Right ventricle myocardium inferior (tissue), 1 donor: Measurements from ENCODE around the gene AKAP13. TPM values are rescaled to one million over a fixed set of nuclear protein-coding genes. Genes with fewer than 3 reads are reported as not detected.
"Not testable (repeated sequence)": the region's sequence is repeated elsewhere in the genome, so short reads cannot be mapped to it uniquely, and the experiment has no call there.

Experiments
- ATAC-seq: fragments of 200-7000 bp; cut with Tn5 transposase; one replicate; pipeline ENCODE4 v1.9.1; 2020; ENCODE audit warnings: mild to moderate bottlenecking, moderate library complexity
- DNase-seq: peaks from one replicate; pipeline ENCODE4 v3.0.0; 2021; ENCODE audit errors: missing footprints
- intact Hi-C: fragments of 100-400 bp; cut with DNase I; formaldehyde crosslinking; loops from one replicate; pipeline ENCODE4 v1.11.0; 2022
- total RNA-seq: library from RNA; stranded (reverse); fragmentation: NEBNext Ultra II Directional; extraction: Animal tissue kit (Norgen Biotek cat#: 25700); gene quantifications from one replicate; pipeline ENCODE4 v1.2.1, GENCODE V29; 2021
- donor health status: DM: no; HTN: yes; CAD: no; lungs with severe emphysema.

Gene AKAP13
- total RNA-seq, 1 donor from 2014 or later, result 292 TPM

DNA sequence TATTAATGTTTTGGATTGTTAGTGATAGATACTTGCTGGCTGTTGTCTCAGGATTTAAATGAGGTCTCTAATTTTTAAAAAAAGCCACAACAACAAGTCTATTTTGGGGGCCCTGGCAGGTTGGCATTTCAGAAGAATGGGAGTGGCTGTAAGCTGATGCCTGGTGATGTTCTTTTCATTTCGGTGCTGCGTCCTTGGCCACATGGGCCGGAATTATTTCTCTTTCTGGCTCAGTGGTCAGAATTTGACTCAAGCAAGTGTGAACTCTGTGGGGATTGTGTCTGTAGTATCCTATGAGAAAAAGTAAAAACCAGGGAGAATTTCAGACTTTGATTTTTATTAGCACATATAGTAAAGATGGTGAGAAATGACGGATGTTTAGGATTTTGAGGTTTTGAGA, 203.0 kb downstream of the AKAP13 start:
- peak; percentile 14 for ATAC-seq
- intact Hi-C loops, result loop anchor here (2.0 to 5.0 kb wide), 6 partner anchors 34 to 253 kb away; no protein-coding TSS in a partner anchor
- no peak for DNase-seq

DNA sequence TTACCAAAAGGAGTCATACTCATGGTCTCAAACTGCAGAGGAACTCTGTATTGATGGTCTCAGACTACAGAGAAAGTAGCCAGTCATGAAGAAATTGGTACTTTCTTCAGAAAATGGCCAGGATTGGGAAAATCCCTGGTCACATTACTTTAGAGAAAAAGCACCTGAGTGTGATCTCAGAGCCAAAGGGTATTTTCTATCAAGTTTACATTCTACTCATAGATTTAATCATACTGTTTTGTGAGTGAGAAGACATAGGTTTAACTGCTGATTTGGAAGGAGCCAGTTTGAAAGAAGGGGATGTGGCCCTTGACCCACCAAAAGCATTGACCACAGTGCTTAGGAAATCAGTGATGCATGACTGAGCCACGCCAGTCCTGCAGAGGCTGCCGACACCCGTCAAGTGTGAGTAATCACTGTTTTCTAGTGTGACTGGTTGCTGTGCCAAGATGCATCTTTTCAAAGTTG, 203.6 kb downstream of the AKAP13 start:
- intact Hi-C loops, result loop anchor here (2.0 to 5.0 kb wide), 6 partner anchors 33 to 253 kb away; no protein-coding TSS in a partner anchor
- DNase-seq (peak; percentile 73), ATAC-seq (no peak)

- intact Hi-C loops, result loop anchor here (5.0 kb wide), 5 partner anchors 32 to 122 kb away; no protein-coding TSS in a partner anchor
- no peak for ATAC-seq
- no peak for DNase-seq
These were observed 204.5 kb downstream of the AKAP13 start for GRCh38 chr15:85584872-85585271.

GRCh38 chr15:85586196-85586595, 205.8 kb downstream of the AKAP13 start:
- intact Hi-C loops, ATAC-seq, DNase-seq: not testable (repeated sequence)

DNA sequence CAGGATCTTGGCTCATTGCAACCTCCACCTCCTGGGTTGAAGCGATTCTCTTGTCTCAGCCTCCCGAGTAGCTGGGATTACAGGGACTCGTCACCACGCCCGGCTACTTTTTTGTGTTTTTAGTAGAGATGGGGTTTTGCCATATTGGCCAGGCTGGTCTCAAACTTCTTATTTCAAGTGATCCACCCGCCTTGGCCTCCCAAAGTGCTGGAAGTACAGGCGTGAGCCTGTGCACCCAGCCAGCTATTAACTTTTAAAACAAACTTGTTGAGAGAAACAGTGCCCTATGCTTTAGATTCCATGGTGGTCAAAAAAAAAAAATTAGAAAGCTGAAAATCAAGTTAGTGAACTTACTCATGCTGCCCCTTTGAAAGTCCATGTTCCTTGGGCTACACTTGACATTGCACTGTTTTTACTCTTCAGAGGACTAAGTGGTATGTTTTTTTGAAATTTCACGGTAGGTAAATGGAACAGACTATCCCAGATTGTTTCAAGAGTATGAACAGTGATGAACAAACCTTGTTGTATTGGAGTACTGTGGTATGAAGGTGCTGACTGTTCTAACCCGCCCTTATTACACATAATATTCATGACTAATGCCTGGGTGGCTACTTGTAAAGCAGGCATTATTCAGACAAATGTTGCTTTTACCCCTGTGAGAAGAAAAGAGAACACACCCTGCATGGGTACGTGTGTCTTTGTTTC, 207.5 kb downstream of the AKAP13 start:
- intact Hi-C loops, result no loop called here
- ATAC-seq, result no peak

DNA sequence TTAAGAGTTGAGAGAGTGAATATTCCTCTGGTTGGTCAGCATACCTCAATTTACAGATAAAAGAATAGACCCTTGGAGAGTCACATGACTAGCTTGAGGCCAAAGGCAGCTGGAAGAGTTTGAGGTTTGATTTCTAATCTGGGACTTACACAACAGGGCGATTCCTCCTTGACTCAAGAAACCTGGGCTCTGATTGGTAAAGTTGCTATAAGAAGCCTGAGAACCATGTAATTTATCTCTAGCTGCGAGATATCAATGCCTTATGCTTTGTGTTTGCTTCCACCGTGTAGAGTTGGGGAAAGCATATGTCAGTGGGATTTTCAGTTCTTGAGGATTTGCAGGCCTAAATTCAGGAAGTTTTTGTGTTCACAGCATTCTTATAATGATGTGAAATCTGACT, 208.3 kb downstream of the AKAP13 start:
- intact Hi-C loops, result no loop called here
- ATAC-seq (no peak), DNase-seq (no peak)

More for the DNA sequence above, 207.5 kb downstream of the AKAP13 start:
- DNase-seq, result no peak

DNA sequence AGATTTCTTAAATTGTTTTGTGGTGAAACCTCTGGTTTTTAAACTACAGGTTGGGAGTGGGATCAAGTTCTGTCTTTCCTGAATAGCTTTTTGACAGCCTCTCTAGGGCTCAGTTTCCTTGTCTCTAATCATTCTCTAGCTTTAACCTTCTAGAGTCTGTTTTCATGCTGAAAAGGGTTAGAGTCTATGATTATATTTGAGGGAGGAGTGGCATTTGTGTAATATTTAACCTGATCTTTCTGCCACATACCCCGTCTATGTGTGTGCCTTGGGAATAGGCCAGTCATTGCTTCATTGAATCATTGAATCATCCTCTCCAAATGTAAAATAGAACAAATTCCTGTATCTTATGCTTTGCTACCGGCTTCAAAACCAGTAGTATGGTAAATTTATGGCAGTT, 209.4 kb downstream of the AKAP13 start:
- DNase-seq, result no peak
- intact Hi-C loops, result no loop called here
- no peak for ATAC-seq

GRCh38 chr15:85591622-85592021, 211.2 kb downstream of the AKAP13 start:
- ATAC-seq, result no peak
- DNase-seq, result no peak
- intact Hi-C loops, result no loop called here

- peak; percentile 45 for ATAC-seq
- intact Hi-C loops, result no loop called here
- no peak for DNase-seq
These were observed 211.7 kb downstream of the AKAP13 start for GRCh38 chr15:85592148-85592547.

DNA sequence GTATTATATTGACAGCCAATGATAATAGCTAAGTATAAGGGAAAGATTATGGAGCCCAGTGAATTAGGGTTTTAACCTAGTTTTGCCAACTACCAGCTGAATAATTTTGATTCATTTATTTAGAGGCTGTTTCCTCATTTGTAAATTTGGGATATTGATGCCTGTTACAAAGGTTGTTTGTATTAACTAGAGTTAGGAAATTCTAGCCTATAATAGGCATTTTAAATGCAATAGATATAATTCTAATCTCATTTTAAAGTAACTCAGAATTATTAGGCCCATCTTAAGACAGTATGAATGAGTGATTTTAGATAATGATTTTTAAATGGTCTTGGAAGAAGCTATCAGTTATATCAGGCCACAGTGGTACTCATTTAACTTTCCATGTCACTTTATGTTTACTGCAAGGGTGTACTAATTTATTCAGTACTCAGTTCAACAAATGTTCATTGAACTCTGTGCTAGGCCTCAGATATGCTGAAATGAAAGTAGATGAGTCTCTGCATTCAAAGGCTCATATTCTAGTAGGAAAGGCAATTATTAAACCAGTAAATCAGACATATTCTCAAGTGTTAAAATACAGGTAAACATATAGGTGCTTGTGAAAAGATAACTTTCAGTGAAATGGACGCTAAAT, 213.5 kb downstream of the AKAP13 start:
- ATAC-seq (no peak), DNase-seq (no peak)
- intact Hi-C loops, result no loop called here

DNA sequence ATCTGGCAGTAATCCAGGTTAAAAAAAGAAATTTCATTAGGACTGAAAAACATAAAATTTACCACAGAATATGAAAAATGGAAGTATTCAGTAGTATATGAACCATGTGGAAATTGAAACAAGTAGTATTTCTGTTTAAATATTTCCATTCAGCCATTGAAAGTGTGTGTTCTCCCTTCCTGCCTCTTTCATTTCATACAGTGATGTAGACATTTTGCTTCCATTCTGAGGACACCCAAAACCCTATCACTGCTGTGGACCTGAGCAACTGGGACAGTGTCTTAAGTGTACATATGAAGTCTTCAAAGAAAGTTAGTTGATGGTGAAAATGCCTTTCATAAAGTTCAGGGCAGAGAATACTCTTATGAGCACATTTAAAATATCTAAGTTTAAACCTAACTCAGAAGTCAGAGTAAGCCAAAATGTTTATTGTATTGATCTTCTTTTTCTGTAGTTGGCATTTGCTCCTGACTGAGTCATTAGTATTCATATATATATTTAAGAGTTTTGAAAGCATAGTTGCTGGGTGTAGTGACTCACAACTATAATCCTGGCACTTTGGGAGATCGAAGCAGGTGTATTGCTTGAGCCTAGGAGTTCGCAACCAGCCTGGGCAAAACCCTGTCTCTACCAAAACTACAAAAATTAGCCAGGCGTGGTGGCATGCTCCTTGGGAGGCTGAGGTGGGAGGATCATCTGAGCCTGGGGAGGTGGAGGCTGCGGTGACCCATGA, 215.6 kb downstream of the AKAP13 start:
- DNase-seq (no peak), ATAC-seq (no peak)
- intact Hi-C loops, result no loop called here

GRCh38 chr15:85597155-85597815, 216.9 kb downstream of the AKAP13 start:
- no peak for DNase-seq
- intact Hi-C loops, result no loop called here
- no peak for ATAC-seq

- DNase-seq (no peak), ATAC-seq (no peak)
- intact Hi-C loops, result no loop called here
These were observed 217.8 kb downstream of the AKAP13 start for GRCh38 chr15:85598219-85598618.

DNA sequence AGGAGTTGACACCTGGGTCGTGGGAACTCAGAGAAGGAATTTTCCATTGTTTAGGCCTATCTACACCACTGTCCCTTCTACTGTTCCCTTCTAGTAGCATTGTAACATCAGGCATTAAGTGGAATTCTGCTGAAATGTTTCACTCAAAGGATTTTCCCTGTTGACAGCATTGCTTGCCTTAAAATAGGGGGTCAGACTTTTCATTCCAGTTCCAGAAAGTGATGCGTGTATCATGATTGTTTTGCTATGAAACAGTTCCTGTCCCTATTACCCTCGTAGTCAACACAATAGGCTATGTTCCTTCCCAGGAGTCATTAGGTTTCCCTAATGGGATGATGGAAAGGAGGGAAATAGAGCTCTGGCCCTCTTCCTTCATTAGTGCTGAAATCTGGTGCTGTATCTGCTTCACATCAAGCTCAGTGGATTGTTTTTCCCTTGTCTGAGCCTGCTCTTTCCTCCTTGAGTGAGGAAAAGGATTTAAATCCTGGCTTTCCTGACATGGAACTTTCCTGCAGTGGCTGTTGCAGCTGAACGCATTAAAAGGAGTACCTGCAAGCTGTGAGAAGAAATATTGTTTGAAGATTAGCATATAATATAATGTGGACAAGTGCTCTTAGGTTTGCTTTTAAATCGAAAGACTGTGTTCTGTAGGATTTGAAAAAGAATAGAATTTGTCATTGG, 218.5 kb downstream of the AKAP13 start:
- DNase-seq (no peak), ATAC-seq (no peak)
- intact Hi-C loops, result no loop called here

DNA sequence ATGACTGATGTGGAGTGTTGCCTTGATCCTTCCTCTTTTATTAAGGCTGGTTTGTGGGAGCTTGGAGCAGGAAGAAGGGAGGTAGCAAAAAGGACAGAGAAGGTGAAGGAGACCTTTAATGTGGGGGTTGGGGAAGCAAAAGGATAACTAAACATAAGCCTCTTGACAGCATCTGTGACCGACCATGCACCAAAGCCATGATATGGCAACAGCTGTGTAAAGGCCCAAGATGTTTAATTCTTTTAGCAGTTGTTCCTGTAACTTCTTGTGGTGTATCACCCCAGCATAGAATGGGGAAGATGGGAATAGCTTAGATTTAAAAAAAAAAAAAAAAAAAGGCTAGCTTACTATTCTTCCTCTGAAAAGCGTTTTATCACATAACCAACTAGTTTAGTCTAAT, 219.6 kb downstream of the AKAP13 start:
- ATAC-seq (no peak), DNase-seq (no peak)
- intact Hi-C loops, result no loop called here

GRCh38 chr15:85603160-85603559, 222.8 kb downstream of the AKAP13 start:
- ATAC-seq, result no peak
- DNase-seq, result no peak
- intact Hi-C loops, result no loop called here

DNA sequence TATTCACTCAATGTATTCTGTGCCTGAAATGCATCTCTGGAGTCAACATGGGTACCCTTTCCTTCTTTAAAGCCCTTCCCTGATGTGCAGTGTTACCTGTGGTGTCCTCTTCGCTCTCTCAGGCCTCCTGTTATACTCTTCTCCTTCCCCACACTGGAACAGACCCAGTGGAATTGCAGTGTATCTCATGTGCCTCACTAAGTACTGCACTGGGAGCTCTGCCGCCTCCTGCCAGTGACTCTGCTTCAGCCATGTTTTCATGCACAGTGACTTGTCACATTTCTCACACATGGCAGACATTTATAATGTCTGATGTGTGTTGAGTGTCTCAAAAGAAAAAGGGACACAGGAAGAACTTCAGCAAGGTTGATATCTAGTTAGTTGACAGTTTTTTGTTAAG, 223.3 kb downstream of the AKAP13 start:
- intact Hi-C loops, result no loop called here
- ATAC-seq (no peak), DNase-seq (no peak)

DNA sequence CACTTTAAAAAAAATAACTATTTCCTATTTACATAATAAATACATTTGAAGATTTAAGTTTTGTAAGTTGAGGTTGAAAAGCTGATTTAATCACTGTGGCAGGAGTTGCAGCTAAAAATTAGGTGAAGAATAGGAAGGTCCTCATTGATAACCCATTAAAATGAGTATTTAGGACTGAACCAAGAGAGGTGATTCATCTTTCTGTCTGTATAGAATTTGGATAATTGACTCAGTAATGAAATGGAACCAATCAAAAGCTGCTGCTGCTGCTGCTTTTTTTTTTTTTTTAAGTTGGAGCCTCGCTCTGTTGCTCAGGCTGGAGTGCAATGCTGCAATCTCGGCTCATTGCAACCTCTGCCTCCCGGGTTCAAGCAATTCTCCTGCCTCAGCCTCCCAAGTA, 223.8 kb downstream of the AKAP13 start:
- intact Hi-C loops, result no loop called here
- no peak for ATAC-seq
- no peak for DNase-seq

DNA sequence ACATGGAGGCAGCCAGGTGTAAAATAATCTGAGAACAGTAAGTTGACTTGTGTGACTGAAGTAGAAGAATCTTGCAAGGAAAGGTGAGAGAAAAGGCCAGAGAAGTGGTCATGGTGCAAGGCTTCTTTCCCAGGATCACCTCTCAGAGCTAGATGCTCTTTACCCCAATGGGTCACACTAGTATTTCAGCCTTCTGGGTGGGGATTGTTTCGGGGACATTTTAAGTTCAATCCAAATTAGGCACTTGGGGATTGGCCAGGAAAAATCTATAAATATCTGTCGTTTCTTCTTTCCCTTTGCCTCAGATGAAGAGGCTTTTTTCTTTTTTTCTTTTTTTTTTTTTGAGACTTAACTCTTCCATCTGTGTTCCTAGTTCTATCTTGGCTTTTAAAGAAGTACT, 226.3 kb downstream of the AKAP13 start:
- intact Hi-C loops, result no loop called here
- DNase-seq (no peak), ATAC-seq (no peak)
